ENCODE data around the gene FAF1. TPM values are rescaled to one million over a fixed set of nuclear protein-coding genes. Genes with fewer than 3 reads are reported as not detected.
A peak's percentile ranks its signal among the peaks of the same experiment; 100 is the strongest.

FAF1 gene
- total and polyA plus RNA-seq, 9 of the 15 experiments (the other 6 are each of a cell fraction or from before 2014, with no cell fraction given): 48.7 to 225 (median 118) TPM

GRCh38 chr1:50417507-50417906 lies 542.6 kb downstream of the FAF1 start:
- DNase-seq (ENCODE audit: extremely low read depth in 1 of 4, low spot score in 3 of 4): peak in 2 of 4 experiments; percentile 11
- intact Hi-C loops (cut with micrococcal nuclease): no loop called here
- in situ Hi-C loops (cut with MboI): no loop called here
- Histone ChIP-seq H3K9me1 (ENCODE audit: control insufficient read depth, insufficient read depth, low read length) (no peaks in the 10 kb centered on the region), H3K27ac (ENCODE audit: extremely low read depth, low read depth, low read length) (no peak overlapping the region), H3K4me3 (no peak overlapping the region), H3K9ac (ENCODE audit: insufficient read depth in 1 of 2, low read depth in 2 of 2, low read length in 2 of 2) (no peak overlapping the region), H3K4me2 (ENCODE audit: insufficient read depth, low read length) (no peak overlapping the region), H3K9me3 (replicated peaks; ENCODE audit: control insufficient read depth, insufficient read depth, low read depth, low read length) (no peaks in the 10 kb centered on the region), H3K4me1 (replicated peaks in 1 of 2; ENCODE audit: control insufficient read depth in 2 of 2, insufficient read depth in 2 of 2, low read length in 2 of 2) (peaks cover 0 to 33% of the 10 kb centered on the region in 2 experiments; a peak in 1 of 5 replicates), H3K36me3 (ENCODE audit: control insufficient read depth, insufficient read depth, low read length) (no peaks in the 10 kb centered on the region), H3K79me2 (ENCODE audit: control insufficient read depth, insufficient read depth, low read length) (no peaks in the 10 kb centered on the region), H2AFZ (ENCODE audit: low read depth, low read length) (no peak overlapping the region), H3K27me3 (ENCODE audit: control insufficient read depth in 2 of 2, insufficient read depth in 2 of 2, low read length in 2 of 2) (peaks cover 70 to 87% of the 10 kb centered on the region in 2 experiments), H4K20me1 (replicated peaks; ENCODE audit: control insufficient read depth, insufficient read depth, low read length) (0 out of 2 replicates have a peak, but pooled peaks cover 3% of the 10 kb centered on the region)
- ChIA-PET CTCF (ENCODE audit: low intra/inter-chr PET ratio) (no interaction called here), POLR2A (interaction anchor here (0.7 kb wide), 1 partner anchor 8 kb away, joined by 3 read pairs; no protein-coding TSS in a partner anchor)
- no peak for ATAC-seq
- WGBS (ENCODE audit: insufficient coverage, low coverage, missing lambda C conversion rate): 37% methylated on average over 23 of the region's 23 CpGs
- no peak for TF ChIP-seq PREB (CRISPR knock-in tag; IDR thresholded peaks at IDR 0.05)
- no peak for TF ChIP-seq CHCHD3 (CRISPR knock-in tag; IDR thresholded peaks at IDR 0.05)
- TF ChIP-seq GABPA (tag; conservative IDR thresholded peaks at IDR 0.05; ENCODE audit: low read depth): no peak
- no peak for TF ChIP-seq ZNF830 (CRISPR knock-in tag; IDR thresholded peaks at IDR 0.05)
- no peak for TF ChIP-seq ZNF311 (CRISPR knock-in tag; IDR thresholded peaks at IDR 0.05)
- TF ChIP-seq ZNF217 (CRISPR knock-in tag; IDR thresholded peaks at IDR 0.05): no peak
- no peak for TF ChIP-seq POLR3A (IDR thresholded peaks at IDR 0.05; ENCODE audit: borderline replicate concordance, extremely low read depth, insufficient read depth, insufficient read length)
- TF ChIP-seq CTCFL (IDR thresholded peaks at IDR 0.05; ENCODE audit: borderline replicate concordance, insufficient read depth, low read depth, low read length, poor library complexity, severe bottlenecking): no peak
- no peak for TF ChIP-seq POLR2H (tag; IDR thresholded peaks at IDR 0.05; ENCODE audit: low read depth)
- TF ChIP-seq ZNF175 (CRISPR knock-in tag; IDR thresholded peaks at IDR 0.05; ENCODE audit: low read depth): no peak
- TF ChIP-seq, protein P1, sequence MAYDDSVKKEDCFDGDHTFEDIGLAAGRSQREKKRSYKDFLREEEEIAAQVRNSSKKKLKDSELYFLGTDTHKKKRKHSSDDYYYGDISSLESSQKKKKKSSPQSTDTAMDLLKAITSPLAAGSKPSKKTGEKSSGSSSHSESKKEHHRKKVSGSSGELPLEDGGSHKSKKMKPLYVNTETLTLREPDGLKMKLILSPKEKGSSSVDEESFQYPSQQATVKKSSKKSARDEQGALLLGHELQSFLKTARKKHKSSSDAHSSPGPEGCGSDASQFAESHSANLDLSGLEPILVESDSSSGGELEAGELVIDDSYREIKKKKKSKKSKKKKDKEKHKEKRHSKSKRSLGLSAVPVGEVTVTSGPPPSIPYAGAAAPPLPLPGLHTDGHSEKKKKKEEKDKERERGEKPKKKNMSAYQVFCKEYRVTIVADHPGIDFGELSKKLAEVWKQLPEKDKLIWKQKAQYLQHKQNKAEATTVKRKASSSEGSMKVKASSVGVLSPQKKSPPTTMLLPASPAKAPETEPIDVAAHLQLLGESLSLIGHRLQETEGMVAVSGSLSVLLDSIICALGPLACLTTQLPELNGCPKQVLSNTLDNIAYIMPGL (CRISPR knock-in tag; IDR thresholded peaks at IDR 0.05): no peak
- TF ChIP-seq NFATC3 (IDR thresholded peaks at IDR 0.05): no peak
- no TSS peak for BruUV-seq (replicated peaks)
- no peak for FAIRE-seq

Measured in K562 (cell line).